ENCODE data around the gene PTPRCAP.

DNA sequence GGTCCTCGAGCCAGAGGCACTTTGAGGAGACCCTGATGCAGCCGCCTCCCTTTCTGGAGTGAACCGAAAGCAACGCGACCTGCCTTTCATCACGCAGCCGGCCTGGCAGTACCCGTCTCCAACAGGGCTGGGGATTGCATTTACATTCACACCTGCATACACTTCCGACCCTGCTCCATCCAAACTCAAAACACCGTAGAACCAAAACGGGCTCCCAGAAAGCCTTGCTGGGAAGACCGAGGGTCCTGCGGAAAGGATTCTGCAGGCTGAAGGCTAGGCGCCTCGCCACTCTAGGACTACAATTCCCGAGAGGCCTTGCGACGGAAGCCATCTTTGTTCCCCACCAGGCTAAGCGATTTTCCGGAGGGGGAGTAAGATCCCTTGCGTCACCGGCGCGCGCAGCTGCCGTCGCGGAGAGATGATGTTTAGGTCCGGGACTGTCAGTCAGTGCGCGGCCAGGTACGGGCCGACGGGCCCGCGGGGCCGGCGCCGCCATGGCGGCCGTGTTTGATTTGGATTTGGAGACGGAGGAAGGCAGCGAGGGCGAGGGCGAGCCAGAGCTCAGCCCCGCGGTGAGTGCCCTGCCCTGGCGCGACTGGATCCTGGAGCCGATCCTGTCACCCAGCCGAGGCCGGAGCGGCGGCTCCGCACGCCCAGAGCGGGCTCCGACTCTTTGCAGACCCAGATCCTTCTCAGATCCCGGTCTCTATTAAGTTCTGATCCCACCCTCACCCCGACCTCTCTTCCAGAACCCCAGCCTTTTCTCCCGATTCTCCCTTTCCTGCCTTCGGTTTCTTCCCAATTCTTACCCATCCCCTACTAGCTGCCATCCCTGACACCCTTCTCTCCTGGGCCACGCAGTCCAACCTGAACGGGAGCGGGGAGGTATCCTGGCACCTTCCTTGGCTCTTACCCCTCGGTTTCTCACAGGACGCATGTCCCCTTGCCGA lies 9.2 kb downstream of the PTPRCAP start, which contains the start of gene RPS6KB2:
- TF ChIP-seq CTCF (conservative IDR thresholded peaks at IDR 0.05; ENCODE audit: low read length) (no peak), EZH2phosphoT487 (IDR thresholded peaks at IDR 0.05; ENCODE audit: borderline replicate concordance) (no peak)

Data from Loucy (cell line).